GM12878 (cell line): ENCODE data around the gene MED4. TPM values are rescaled to one million over a fixed set of nuclear protein-coding genes. Genes with fewer than 3 reads are reported as not detected.

ENCODE experiments used
- ATAC-seq: fragments of 200-7000 bp; cut with Tn5 transposase; 3 replicates; pipeline ENCODE4 v1.9.1; 2020; ENCODE audit warnings: mild to moderate bottlenecking, moderate library complexity
- BruUV-seq: library from RNA; stranded (reverse); fragments of 400-500 nt; replicated peaks from 2 replicates; lab custom pipeline; 2021; lab: Mats Ljungman, UMichigan
- CTCF ChIA-PET: fragments of 300-600 bp; sonication (Branson Sonifier 250); formaldehyde crosslinking; extraction: SDS; loops from one replicate; lab custom pipeline; 2021; ENCODE audit warnings: inconsistent platforms; lab: Yijun Ruan, JAX
- POLR2A ChIA-PET: fragments of 350-600 bp; formaldehyde crosslinking; extraction: SDS; loops from one replicate; lab custom pipeline; 2021; ENCODE audit warnings: inconsistent platforms; lab: Charles Lee
- RAD21 ChIA-PET: fragments of 300-600 bp; sonication (Branson Sonifier 250); formaldehyde crosslinking; loops from one replicate; lab custom pipeline; 2023; ENCODE audit warnings: antibody characterized with exemption; ENCODE audit not compliant: unreplicated experiment; lab: Charles Lee
- SMC1A ChIA-PET: fragments of 300-600 bp; sonication (Branson Sonifier 250); formaldehyde crosslinking; loops from one replicate; lab custom pipeline; 2023; ENCODE audit not compliant: unreplicated experiment, uncharacterized antibody; lab: Charles Lee
- DNase-seq: peaks from one replicate; pipeline ENCODE4 v3.0.0-alpha.2; 2011; ENCODE audit warnings: low read depth, low spot score
- FAIRE-seq: peaks from 3 replicates; lab custom pipeline; 2011; peaks lifted over from hg19 to GRCh38; lab: Jason Lieb, UNC
- H2AFZ ChIP-seq: 2 replicates; pipeline ENCODE4 v1.6.0; 2011; ENCODE audit warnings: low read depth, low read length, control low read depth; ENCODE audit not compliant: control insufficient read depth
- H3K27ac ChIP-seq: 2 replicates; pipeline ENCODE4 v1.5.1; 2011; ENCODE audit warnings: control low read depth; ENCODE audit not compliant: control insufficient read depth, insufficient read depth
- H3K27me3 ChIP-seq, 2 experiments: replicated peaks in 1 of 2; 2 replicates each; pipeline versions ENCODE4 v1.6.0 to v1.6.1; 2011; ENCODE audit warnings: low read length in 1 of 2; ENCODE audit not compliant: control insufficient read depth in 2 of 2, insufficient read depth in 2 of 2
- H3K36me3 ChIP-seq, 2 experiments: 2 replicates each; pipeline ENCODE4 v1.5.1; 2011; ENCODE audit warnings: low read length in 1 of 2; ENCODE audit not compliant: control insufficient read depth in 2 of 2, insufficient read depth in 2 of 2
- H3K4me1 ChIP-seq: 2 replicates; pipeline ENCODE4 v1.6.1; 2011; ENCODE audit warnings: mild to moderate bottlenecking, low read length, moderate library complexity, mixed read lengths; ENCODE audit not compliant: control insufficient read depth, insufficient read depth
- H3K4me2 ChIP-seq: 2 replicates; pipeline ENCODE4 v1.6.0; 2011; ENCODE audit warnings: control low read depth; ENCODE audit not compliant: control insufficient read depth, insufficient read depth
- H3K4me3 ChIP-seq: fragments of 200-600 bp; sonication (generic); 2 replicates; pipeline ENCODE4 v1.5.1; 2016
- H3K79me2 ChIP-seq: 2 replicates; pipeline ENCODE4 v1.6.0; 2011; ENCODE audit warnings: low read length; ENCODE audit not compliant: control insufficient read depth, insufficient read depth
- H3K9ac ChIP-seq: 2 replicates; pipeline ENCODE4 v1.8.0; 2011; ENCODE audit warnings: low read length, control low read depth, mixed read lengths; ENCODE audit not compliant: control insufficient read depth, insufficient read depth
- H3K9me3 ChIP-seq: replicated peaks from 3 replicates; pipeline ENCODE4 v1.5.1; 2011; ENCODE audit warnings: mild to moderate bottlenecking, low read length; ENCODE audit not compliant: control insufficient read depth, insufficient read depth
- H4K20me1 ChIP-seq: 2 replicates; pipeline ENCODE4 v1.6.0; 2011; ENCODE audit not compliant: control insufficient read depth, insufficient read depth
- NFYA ChIP-seq: IDR thresholded peaks from 2 replicates; pipeline ENCODE4 v1.6.1; 2011; ENCODE audit warnings: low read depth, mild to moderate bottlenecking, low read length, improper control_type of control experiment, borderline replicate concordance
- SIX5 ChIP-seq: IDR thresholded peaks from 2 replicates; pipeline ENCODE4 v1.6.1; 2011; ENCODE audit warnings: mild to moderate bottlenecking, low read depth, low read length, moderate library complexity; ENCODE audit not compliant: severe bottlenecking
- SMARCA5 ChIP-seq: fragments of 450-650 bp; IDR thresholded peaks from 2 replicates; pipeline ENCODE4 v1.6.1; 2017; ENCODE audit warnings: mild to moderate bottlenecking
- SPI1 ChIP-seq: IDR thresholded peaks from 2 replicates; pipeline ENCODE4 v1.6.1; 2011; ENCODE audit warnings: low read depth, mild to moderate bottlenecking, low read length, moderate library complexity, borderline replicate concordance; ENCODE audit not compliant: insufficient read depth
- SUPT20H ChIP-seq: IDR thresholded peaks from 2 replicates; pipeline ENCODE4 v1.6.1; 2011; ENCODE audit warnings: low read depth, mild to moderate bottlenecking, low read length, moderate library complexity, borderline replicate concordance; ENCODE audit not compliant: control insufficient read depth
- TCF7 ChIP-seq: IDR thresholded peaks from 2 replicates; pipeline ENCODE4 v1.6.1; 2014; ENCODE audit warnings: antibody characterized with exemption, borderline replicate concordance
- ZNF24 ChIP-seq: fragments of 450-650 bp; IDR thresholded peaks from 2 replicates; pipeline ENCODE4 v1.6.1; 2017; ENCODE audit warnings: antibody characterized with exemption, mild to moderate bottlenecking
- WGBS: methylation state at CpG from one replicate; pipeline ENCODE4 v1.1.6; 2016; ENCODE audit warnings: low lambda C conversion rate; ENCODE audit not compliant: insufficient replicate concordance, insufficient coverage; ENCODE audit errors: missing lambda C conversion rate; 5-methylcytosine and 5-hydroxymethylcytosine counted together
- in situ Hi-C: fragments of 300-500 bp; cut with MboI; formaldehyde crosslinking; loops from 9 replicates; pipeline ENCODE4 v1.14.3; 2018; ENCODE audit warnings: mixed read lengths
- intact Hi-C: fragments of 100-400 bp; cut with micrococcal nuclease; formaldehyde crosslinking; loops from one replicate; pipeline ENCODE4 v1.14.2; 2022; ENCODE audit not compliant: unreplicated experiment
- polyA plus RNA-seq, 11 experiments: library from polyadenylated mRNA; depleted of rRNA in 4 of 11; unstranded in 6 of 11; stranded (reverse) in 5 of 11; fragments of >200 nt; fragmentation: Nextera tagmentation in 4 of 11; fragmentation: Illumina TruSeq in 1 of 11; extraction: Ambion mirVana in 4 of 11; extraction: Trizol in 1 of 11; gene quantifications; 1 replicate in 1 of 11; 2 replicates in 10 of 11; pipeline versions ENCODE4 v1.2.1 to v1.2.3, GENCODE V29; 2011 to 2016; ENCODE audit warnings: inconsistent platforms in 2 of 11, missing spikeins in 2 of 11, low read depth in 1 of 11
- total RNA-seq, 4 experiments: library from RNA; depleted of rRNA in 3 of 4; stranded (reverse); fragments of >200 nt in 3 of 4; fragmentation: Illumina TruSeq in 1 of 4; extraction: Trizol in 1 of 4; gene quantifications; 2 replicates each; pipeline versions ENCODE4 v1.2.1 to v1.2.3, GENCODE V29; 2013 to 2021
- TF ChIP-seq, protein P1 (sequence below): IDR thresholded peaks from 2 replicates; pipeline ENCODE4 v1.6.1; 2012; ENCODE audit warnings: low read length, inconsistent platforms
- TF ChIP-seq, protein P2 (sequence below): fragments of 450-650 bp; formaldehyde crosslinking; IDR thresholded peaks from 2 replicates; pipeline ENCODE4 v1.5.0; 2022; ENCODE audit warnings: mild to moderate bottlenecking, missing genetic modification characterization
- TF ChIP-seq, protein P3 (sequence below): IDR thresholded peaks from 2 replicates; pipeline ENCODE4 v1.6.1; 2011; ENCODE audit warnings: low read depth, low read length, improper control_type of control experiment, borderline replicate concordance

MED4 gene
- total and polyA plus RNA-seq, 10 of the 15 experiments (the other 5 are each of a cell fraction or from before 2014, with no cell fraction given) = 31.5 to 117 (median 87.4) TPM

DNA sequence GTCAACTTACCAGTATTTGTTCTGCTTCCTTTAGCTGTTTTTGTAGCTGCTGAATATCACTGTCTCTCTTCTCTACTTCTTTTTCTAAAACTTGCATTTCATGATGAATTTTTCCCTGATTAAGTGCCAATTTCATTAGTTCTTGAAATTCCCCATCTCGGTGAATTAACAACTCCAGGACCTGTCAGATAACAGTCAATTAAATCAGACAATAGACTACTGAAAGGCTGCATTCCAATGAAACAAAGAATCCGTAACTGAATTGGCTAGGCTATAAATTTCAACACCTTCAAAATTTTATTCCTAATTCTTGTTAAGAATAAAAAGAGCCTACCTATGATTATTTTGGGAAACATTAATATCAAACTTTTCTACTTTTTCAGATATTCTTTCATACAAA lies 8.6 kb downstream of the MED4 start:
- in situ Hi-C loops (no loop called here), intact Hi-C loops (no loop called here)
- Histone ChIP-seq H3K4me3 (no peak overlapping the region), H3K4me1 (no peaks in the 10 kb centered on the region), H3K27me3 (no peaks in the 10 kb centered on the region), H3K9me3 (no peaks in the 10 kb centered on the region), H3K4me2 (no peak overlapping the region), H3K9ac (no peak overlapping the region), H3K79me2 (peaks cover 35% of the 10 kb centered on the region), H4K20me1 (no peaks in the 10 kb centered on the region), H3K27ac (no peak overlapping the region), H2AFZ (no peak overlapping the region), H3K36me3 (peaks cover 0 to 27% of the 10 kb centered on the region in 2 experiments; a peak in 2 of 4 replicates)
- POLR2A ChIA-PET = no interaction called here
- CTCF ChIA-PET = no interaction called here
- FAIRE-seq = no peak
- TF ChIP-seq SUPT20H = no peak
- no peak for TF ChIP-seq NFYA
- TF ChIP-seq, protein P1, sequence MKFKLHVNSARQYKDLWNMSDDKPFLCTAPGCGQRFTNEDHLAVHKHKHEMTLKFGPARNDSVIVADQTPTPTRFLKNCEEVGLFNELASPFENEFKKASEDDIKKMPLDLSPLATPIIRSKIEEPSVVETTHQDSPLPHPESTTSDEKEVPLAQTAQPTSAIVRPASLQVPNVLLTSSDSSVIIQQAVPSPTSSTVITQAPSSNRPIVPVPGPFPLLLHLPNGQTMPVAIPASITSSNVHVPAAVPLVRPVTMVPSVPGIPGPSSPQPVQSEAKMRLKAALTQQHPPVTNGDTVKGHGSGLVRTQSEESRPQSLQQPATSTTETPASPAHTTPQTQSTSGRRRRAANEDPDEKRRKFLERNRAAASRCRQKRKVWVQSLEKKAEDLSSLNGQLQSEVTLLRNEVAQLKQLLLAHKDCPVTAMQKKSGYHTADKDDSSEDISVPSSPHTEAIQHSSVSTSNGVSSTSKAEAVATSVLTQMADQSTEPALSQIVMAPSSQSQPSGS = no peak
- no peak for TF ChIP-seq SIX5
- no peak for TF ChIP-seq TCF7
- TF ChIP-seq SPI1 = no peak
- WGBS = 71% methylated on average over 2 of the region's 2 CpGs
- SMC1A ChIA-PET = no interaction called here
- DNase-seq = no peak
- RAD21 ChIA-PET = no interaction called here
- no TSS peak for BruUV-seq
- ATAC-seq = no peak

DNA sequence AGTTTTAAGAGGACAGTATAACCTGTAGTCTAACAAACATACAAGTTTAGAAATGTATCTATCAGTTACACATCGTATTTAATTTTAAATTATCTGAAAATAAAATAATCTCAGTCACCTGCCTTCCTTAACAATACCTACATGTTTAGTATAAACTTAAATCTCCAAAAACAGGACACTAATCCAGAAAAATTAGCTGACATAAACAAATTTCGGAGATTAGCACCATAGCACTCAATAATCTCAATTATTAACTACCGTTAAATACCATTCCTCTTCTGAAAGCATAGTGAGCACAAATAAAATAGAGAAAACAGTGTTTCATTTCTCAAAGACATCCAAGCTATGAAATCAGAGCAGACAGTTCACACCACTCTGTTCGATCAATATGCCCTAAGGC lies 13.2 kb downstream of the MED4 start:
- SMC1A ChIA-PET = no interaction called here
- Histone ChIP-seq H3K79me2 (no peaks in the 10 kb centered on the region; the same call in none of the 2 replicates), H3K4me1 (peaks cover 7% of the 10 kb centered on the region), H4K20me1 (no peaks in the 10 kb centered on the region), H3K9ac (no peak overlapping the region), H3K4me3 (no peak overlapping the region), H3K4me2 (no peak overlapping the region), H3K36me3 (peaks cover 4 to 31% of the 10 kb centered on the region in 2 experiments; a peak in 3 of 4 replicates), H3K9me3 (no peaks in the 10 kb centered on the region; the same call in 2 of the 3 replicates), H2AFZ (no peak overlapping the region), H3K27me3 (no peaks in the 10 kb centered on the region), H3K27ac (no peak overlapping the region)
- FAIRE-seq = no peak
- ATAC-seq = no peak
- intact Hi-C loops (no loop called here), in situ Hi-C loops (no loop called here)
- no TSS peak for BruUV-seq
- RAD21 ChIA-PET = no interaction called here
- no peak for DNase-seq
- POLR2A ChIA-PET = no interaction called here
- 99% methylated on average over 4 of the region's 4 CpGs for WGBS
- CTCF ChIA-PET = no interaction called here
- TF ChIP-seq ZNF24 (no peak), SMARCA5 (no peak), TCF7 (no peak)
- TF ChIP-seq, protein P2, sequence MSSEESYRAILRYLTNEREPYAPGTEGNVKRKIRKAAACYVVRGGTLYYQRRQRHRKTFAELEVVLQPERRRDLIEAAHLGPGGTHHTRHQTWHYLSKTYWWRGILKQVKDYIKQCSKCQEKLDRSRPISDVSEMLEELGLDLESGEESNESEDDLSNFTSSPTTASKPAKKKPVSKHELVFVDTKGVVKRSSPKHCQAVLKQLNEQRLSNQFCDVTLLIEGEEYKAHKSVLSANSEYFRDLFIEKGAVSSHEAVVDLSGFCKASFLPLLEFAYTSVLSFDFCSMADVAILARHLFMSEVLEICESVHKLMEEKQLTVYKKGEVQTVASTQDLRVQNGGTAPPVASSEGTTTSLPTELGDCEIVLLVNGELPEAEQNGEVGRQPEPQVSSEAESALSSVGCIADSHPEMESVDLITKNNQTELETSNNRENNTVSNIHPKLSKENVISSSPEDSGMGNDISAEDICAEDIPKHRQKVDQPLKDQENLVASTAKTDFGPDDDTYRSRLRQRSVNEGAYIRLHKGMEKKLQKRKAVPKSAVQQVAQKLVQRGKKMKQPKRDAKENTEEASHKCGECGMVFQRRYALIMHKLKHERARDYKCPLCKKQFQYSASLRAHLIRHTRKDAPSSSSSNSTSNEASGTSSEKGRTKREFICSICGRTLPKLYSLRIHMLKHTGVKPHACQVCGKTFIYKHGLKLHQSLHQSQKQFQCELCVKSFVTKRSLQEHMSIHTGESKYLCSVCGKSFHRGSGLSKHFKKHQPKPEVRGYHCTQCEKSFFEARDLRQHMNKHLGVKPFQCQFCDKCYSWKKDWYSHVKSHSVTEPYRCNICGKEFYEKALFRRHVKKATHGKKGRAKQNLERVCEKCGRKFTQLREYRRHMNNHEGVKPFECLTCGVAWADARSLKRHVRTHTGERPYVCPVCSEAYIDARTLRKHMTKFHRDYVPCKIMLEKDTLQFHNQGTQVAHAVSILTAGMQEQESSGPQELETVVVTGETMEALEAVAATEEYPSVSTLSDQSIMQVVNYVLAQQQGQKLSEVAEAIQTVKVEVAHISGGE (CRISPR knock-in tag) = no peak
- TF ChIP-seq, protein P3, sequence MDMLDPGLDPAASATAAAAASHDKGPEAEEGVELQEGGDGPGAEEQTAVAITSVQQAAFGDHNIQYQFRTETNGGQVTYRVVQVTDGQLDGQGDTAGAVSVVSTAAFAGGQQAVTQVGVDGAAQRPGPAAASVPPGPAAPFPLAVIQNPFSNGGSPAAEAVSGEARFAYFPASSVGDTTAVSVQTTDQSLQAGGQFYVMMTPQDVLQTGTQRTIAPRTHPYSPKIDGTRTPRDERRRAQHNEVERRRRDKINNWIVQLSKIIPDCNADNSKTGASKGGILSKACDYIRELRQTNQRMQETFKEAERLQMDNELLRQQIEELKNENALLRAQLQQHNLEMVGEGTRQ = no peak
